Measurements from ENCODE around the gene CNKSR3.

Gene CNKSR3

DNA sequence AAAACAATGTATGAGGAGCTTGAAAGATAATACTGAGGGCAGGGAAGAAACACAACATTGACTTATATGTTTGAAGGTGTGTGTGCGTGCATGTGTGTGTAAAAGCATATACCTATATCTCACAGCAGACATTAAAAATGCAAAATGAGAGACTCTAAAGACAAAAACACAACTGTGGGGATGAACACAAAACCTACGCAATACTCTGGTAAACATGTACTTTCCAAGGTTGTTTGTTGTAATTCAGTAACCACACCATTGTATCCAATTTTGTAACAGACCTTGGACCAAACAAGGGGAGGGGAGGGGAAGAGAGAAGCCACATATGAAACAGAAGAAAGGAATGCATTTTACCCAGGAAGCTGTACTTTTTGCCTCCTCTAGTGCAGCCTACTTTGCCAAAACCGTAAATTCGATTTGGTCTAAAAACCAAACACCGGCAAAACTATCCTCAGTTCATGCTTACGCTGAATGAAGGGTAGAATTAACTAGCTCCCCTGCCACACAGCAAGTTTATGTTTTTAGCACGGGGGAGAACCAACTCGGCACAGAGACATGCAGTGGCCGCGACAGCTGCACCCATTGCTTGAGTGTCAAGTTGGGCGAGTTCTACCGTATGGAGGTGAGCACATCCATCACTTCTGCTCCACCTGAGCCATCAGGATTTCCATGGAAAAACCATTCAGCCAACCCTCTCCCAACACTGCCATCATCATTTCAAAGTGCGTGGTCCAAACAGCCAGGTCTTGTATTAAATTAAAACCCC lies 50.0 kb downstream of the CNKSR3 start:
- Histone ChIP-seq H3K9me3 (ENCODE audit: low read length) (no peaks in the 10 kb centered on the region), H3K4me3 (ENCODE audit: low read length) (no peak overlapping the region), H3K27me3 (ENCODE audit: insufficient read depth, low read length) (no peaks in the 10 kb centered on the region), H2AFZ (ENCODE audit: low read depth, low read length) (no peak overlapping the region), H3K36me3 (ENCODE audit: insufficient read depth, low read length) (no peaks in the 10 kb centered on the region), H3K4me1 (ENCODE audit: insufficient read depth, low read length) (no peaks in the 10 kb centered on the region)

DNA sequence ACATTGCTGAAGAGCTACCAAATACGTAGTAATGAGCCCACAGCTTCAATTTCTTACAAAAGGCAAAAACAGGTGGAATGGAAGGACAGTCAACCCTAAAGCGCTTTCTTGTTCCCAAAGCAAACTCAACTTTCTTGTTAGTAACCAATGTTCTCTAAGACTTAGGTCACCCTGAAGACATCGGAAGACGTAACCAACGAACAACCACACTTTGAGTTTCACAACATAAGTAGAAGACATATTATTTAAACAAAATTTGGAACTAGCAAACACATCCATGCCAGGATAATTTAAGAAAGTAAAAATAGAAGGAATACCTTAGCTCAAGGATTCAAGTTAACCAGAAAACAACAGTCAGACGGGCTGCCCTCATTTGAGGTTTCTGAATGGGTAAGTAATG lies 51.0 kb downstream of the CNKSR3 start:
- Histone ChIP-seq H3K4me1 (ENCODE audit: insufficient read depth, low read length) (no peaks in the 10 kb centered on the region), H3K27me3 (ENCODE audit: insufficient read depth, low read length) (no peaks in the 10 kb centered on the region), H3K36me3 (ENCODE audit: insufficient read depth, low read length) (no peaks in the 10 kb centered on the region), H3K9me3 (ENCODE audit: low read length) (no peaks in the 10 kb centered on the region), H3K4me3 (ENCODE audit: low read length) (no peak overlapping the region), H2AFZ (ENCODE audit: low read depth, low read length) (no peak overlapping the region)

DNA sequence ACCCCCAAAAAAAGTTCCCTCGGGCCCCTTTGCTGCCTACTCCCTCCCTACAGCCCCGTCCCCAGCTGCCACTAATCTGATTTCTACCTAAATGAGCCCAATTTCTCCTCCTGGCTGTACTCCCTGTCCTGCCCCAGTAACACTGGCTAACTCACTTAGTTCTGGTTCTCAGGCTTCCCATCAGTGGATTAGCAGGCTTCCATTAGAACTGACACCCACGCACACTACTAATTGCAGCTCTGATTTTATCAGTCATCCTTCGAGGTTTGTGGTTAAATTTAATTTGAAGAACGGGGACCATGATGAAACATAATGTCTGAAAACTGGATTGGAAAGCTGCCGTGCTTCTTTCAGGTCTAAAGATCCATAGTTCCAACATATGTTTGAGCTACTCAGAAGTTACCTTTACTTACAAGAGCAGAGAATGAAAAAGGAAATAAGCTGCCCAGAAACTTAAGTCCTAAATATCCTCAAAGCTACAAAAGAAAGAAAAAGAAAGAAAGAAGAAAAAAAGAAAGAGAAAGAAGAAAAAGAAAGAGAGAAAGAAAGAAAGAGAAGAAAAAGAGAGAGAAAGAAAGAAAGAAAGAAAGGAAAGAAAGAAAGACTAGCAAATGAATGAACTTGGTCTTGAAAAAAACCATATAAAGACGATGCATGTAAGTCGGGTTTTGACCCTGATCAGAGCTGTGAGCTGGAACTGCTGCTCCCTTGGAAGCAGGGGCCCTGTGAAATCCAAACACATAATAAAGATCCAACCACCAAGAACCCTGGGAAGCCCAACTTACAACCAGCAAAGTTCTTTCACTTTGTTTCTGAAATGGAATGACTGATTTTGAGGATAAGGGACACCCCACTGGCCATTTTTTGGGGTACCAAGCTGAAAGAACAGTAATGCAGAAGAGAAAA lies 51.7 kb downstream of the CNKSR3 start:
- Histone ChIP-seq H3K9me3 (ENCODE audit: low read length) (no peaks in the 10 kb centered on the region), H3K27me3 (ENCODE audit: insufficient read depth, low read length) (no peaks in the 10 kb centered on the region), H3K4me3 (ENCODE audit: low read length) (no peak overlapping the region), H3K4me1 (ENCODE audit: insufficient read depth, low read length) (no peaks in the 10 kb centered on the region), H2AFZ (ENCODE audit: low read depth, low read length) (no peak overlapping the region), H3K36me3 (ENCODE audit: insufficient read depth, low read length) (no peaks in the 10 kb centered on the region)

GRCh38 chr6:154457881-154458284 lies 52.6 kb downstream of the CNKSR3 start:
- Histone ChIP-seq H2AFZ (ENCODE audit: low read depth, low read length) (no peak overlapping the region), H3K4me1 (ENCODE audit: insufficient read depth, low read length) (no peaks in the 10 kb centered on the region), H3K9me3 (ENCODE audit: low read length) (no peaks in the 10 kb centered on the region), H3K27me3 (ENCODE audit: insufficient read depth, low read length) (no peaks in the 10 kb centered on the region), H3K36me3 (ENCODE audit: insufficient read depth, low read length) (no peaks in the 10 kb centered on the region), H3K4me3 (ENCODE audit: low read length) (no peak overlapping the region)

- Histone ChIP-seq H3K4me1 (ENCODE audit: insufficient read depth, low read length) (no peaks in the 10 kb centered on the region), H3K27me3 (ENCODE audit: insufficient read depth, low read length) (no peaks in the 10 kb centered on the region), H3K4me3 (ENCODE audit: low read length) (no peak overlapping the region), H2AFZ (ENCODE audit: low read depth, low read length) (no peak overlapping the region), H3K9me3 (ENCODE audit: low read length) (no peaks in the 10 kb centered on the region), H3K36me3 (ENCODE audit: insufficient read depth, low read length) (no peaks in the 10 kb centered on the region)
Measured at GRCh38 chr6:154457046-154457713, 53.3 kb downstream of the CNKSR3 start.

GRCh38 chr6:154453329-154453728 lies 57.2 kb downstream of the CNKSR3 start:
- no peaks in the 10 kb centered on the region for H3K9me3 ChIP-seq (ENCODE audit: low read length)
- peaks cover 3% of the 10 kb centered on the region for H3K4me1 ChIP-seq (ENCODE audit: insufficient read depth, low read length)
- no peak overlapping the region for H2AFZ ChIP-seq (ENCODE audit: low read depth, low read length)
- no peak overlapping the region for H3K4me3 ChIP-seq (ENCODE audit: low read length)
- no peaks in the 10 kb centered on the region for H3K36me3 ChIP-seq (ENCODE audit: insufficient read depth, low read length)
- no peaks in the 10 kb centered on the region for H3K27me3 ChIP-seq (ENCODE audit: insufficient read depth, low read length)

- no peaks in the 10 kb centered on the region for H3K36me3 ChIP-seq (ENCODE audit: insufficient read depth, low read length)
- no peaks in the 10 kb centered on the region for H3K9me3 ChIP-seq (ENCODE audit: low read length)
- no peak overlapping the region for H2AFZ ChIP-seq (ENCODE audit: low read depth, low read length)
- H3K27me3 ChIP-seq (ENCODE audit: insufficient read depth, low read length) = no peaks in the 10 kb centered on the region
- peaks cover 4% of the 10 kb centered on the region for H3K4me1 ChIP-seq (ENCODE audit: insufficient read depth, low read length)
- no peak overlapping the region for H3K4me3 ChIP-seq (ENCODE audit: low read length)
Measured at GRCh38 chr6:154450498-154450897, 60.0 kb downstream of the CNKSR3 start.

DNA sequence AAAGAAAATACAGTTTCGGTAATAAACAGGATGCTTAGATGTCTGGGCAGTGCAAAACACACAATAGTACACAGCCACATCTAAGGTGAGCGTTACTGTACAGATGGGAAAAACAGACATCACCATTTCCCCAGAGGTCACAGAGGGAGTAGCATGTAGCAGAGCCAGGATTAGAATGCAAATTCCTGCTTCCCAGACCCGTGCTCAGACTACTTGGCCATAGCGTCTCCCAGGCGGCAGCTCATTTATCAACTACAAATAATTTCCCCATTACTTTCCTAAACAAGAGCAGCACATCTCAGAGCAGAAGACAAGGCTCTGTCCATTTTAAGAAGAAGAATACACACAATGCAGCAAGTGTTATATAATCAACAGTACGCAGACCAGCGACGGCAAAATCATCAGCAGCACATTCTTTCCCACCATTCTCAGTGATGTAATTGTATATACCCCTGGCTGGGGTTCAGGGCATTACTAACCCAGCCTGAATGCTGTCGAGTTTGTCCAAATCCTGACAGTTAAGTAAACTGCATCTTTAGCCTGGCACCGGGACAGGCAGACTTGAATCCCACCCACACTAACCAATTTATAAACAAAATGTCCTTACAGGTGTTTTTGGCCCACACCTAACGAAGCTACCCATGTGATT lies 61.9 kb downstream of the CNKSR3 start:
- Histone ChIP-seq H3K27me3 (ENCODE audit: insufficient read depth, low read length) (no peaks in the 10 kb centered on the region), H3K4me3 (ENCODE audit: low read length) (no peak overlapping the region), H3K4me1 (ENCODE audit: insufficient read depth, low read length) (peaks cover 4% of the 10 kb centered on the region)

GRCh38 chr6:154447954-154448353 lies 62.5 kb downstream of the CNKSR3 start:
- peaks cover 3% of the 10 kb centered on the region for H3K9me3 ChIP-seq (ENCODE audit: low read length)
- no peak overlapping the region for H3K4me3 ChIP-seq (ENCODE audit: low read length)
- H3K36me3 ChIP-seq (ENCODE audit: insufficient read depth, low read length) = no peaks in the 10 kb centered on the region
- no peak overlapping the region for H2AFZ ChIP-seq (ENCODE audit: low read depth, low read length)
- peaks cover 4% of the 10 kb centered on the region for H3K4me1 ChIP-seq (ENCODE audit: insufficient read depth, low read length)
- H3K27me3 ChIP-seq (ENCODE audit: insufficient read depth, low read length) = no peaks in the 10 kb centered on the region

More for the DNA sequence above, 61.9 kb downstream of the CNKSR3 start:
- Histone ChIP-seq H3K36me3 (ENCODE audit: insufficient read depth, low read length) (no peaks in the 10 kb centered on the region), H2AFZ (ENCODE audit: low read depth, low read length) (no peak overlapping the region), H3K9me3 (ENCODE audit: low read length) (no peaks in the 10 kb centered on the region)

GRCh38 chr6:154446984-154447383 lies 63.5 kb downstream of the CNKSR3 start:
- H3K36me3 ChIP-seq (ENCODE audit: insufficient read depth, low read length) = no peaks in the 10 kb centered on the region
- H3K4me3 ChIP-seq (ENCODE audit: low read length) = no peak overlapping the region
- no peaks in the 10 kb centered on the region for H3K27me3 ChIP-seq (ENCODE audit: insufficient read depth, low read length)
- H3K9me3 ChIP-seq (ENCODE audit: low read length) = peaks cover 3% of the 10 kb centered on the region
- H3K4me1 ChIP-seq (ENCODE audit: insufficient read depth, low read length) = peaks cover 4% of the 10 kb centered on the region
- H2AFZ ChIP-seq (ENCODE audit: low read depth, low read length) = no peak overlapping the region

DNA sequence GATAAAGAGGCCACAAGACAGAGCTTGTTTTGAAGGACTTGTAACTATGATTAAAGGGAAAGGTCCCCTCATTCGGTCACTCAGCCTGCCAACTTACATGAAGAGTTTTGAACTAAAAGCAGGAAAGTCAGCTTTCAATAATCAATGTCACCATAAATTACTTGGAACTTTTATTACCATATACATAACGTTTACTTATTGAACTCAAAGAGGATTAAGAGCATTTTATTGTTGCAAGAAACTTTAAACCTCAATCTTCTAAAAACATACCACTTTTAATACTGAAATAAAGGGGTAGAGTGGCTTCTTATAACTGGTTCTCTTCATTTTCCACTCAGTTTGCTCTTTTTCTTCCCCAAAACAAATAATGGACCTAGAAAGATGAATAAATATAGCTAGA lies 65.1 kb downstream of the CNKSR3 start:
- H3K4me3 ChIP-seq (ENCODE audit: low read length) = no peak overlapping the region
- H3K36me3 ChIP-seq (ENCODE audit: insufficient read depth, low read length) = no peaks in the 10 kb centered on the region
- H2AFZ ChIP-seq (ENCODE audit: low read depth, low read length) = no peak overlapping the region
- H3K27me3 ChIP-seq (ENCODE audit: insufficient read depth, low read length) = no peaks in the 10 kb centered on the region
- peaks cover 4% of the 10 kb centered on the region for H3K4me1 ChIP-seq (ENCODE audit: insufficient read depth, low read length)
- peaks cover 3% of the 10 kb centered on the region for H3K9me3 ChIP-seq (ENCODE audit: low read length)

DNA sequence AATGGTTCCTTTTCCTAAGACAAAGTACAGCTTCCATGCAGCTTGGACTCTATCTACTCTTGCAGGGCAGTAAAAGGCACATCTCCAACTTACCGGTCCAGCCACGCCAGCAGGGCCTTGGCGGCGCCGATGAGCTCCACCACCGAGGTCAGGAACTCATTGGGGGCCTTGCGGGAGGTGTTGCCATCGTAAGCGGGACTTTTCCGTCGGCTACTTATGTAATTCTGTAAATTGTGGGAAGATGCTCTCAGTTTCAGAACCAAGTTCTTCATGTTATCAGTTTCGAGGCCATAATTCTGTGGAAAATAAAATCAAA lies 68.5 kb downstream of the CNKSR3 start:
- Histone ChIP-seq H3K9me3 (ENCODE audit: low read length) (peaks cover 3% of the 10 kb centered on the region), H3K36me3 (ENCODE audit: insufficient read depth, low read length) (no peaks in the 10 kb centered on the region), H3K4me3 (ENCODE audit: low read length) (no peak overlapping the region), H2AFZ (ENCODE audit: low read depth, low read length) (no peak overlapping the region), H3K4me1 (ENCODE audit: insufficient read depth, low read length) (peaks cover 10% of the 10 kb centered on the region), H3K27me3 (ENCODE audit: insufficient read depth, low read length) (no peaks in the 10 kb centered on the region)
